GM19043 (cell line): Measurements from ENCODE around the gene SLC6A17.

ENCODE experiments used
- ATAC-seq: cut with Tn5 transposase; IDR thresholded peaks from one replicate; pipeline ENCODE4 v1.9.1; 2021; ENCODE audit warnings: low read depth; ENCODE audit not compliant: unreplicated experiment

Gene SLC6A17

DNA sequence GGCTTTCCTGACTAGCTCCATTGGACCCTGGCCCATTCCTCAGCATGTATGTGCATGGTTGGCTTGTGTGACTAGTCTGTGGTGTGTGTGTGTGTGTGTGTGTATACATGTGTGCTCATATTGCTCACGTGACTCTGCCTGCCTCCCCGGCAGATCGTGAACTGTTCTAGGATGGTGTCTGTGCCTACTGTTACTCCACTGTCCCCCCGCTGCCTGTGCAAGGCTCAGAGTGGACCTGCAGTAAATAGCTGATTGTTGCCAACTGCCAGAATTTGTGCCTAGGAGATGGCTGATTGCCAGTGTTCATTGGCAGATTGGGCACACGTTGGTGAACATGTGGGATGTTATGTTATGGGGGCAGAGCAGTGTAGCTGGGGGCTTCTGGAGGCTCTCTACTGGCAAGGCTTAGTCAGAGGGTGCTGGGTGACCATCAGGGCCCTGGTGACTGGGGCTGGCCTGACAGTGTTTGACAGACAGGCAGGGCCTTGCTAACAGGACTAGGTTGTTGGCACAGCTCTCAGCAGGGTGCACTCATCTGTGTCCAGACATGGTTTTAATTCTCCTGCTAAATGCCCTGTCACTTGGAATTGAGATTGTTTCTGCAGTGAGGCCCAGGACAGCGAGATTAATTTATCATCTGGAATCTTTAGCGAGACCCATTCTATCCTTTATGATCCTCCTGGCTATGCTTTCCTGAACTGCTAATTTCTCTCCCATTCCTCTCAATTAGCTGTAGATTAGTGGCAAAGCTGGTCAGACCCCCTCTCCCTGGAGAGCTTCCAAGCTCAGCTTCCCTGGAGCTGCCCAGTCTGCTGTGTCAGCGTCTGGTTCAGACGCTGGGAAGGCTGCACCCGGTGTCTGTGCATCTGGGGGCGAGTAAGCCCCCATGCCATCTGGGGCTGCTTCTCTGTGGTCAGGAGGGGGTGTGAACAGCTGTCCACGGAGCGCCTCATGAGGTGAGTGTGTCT is 20.8 kb downstream of the SLC6A17 start:
- no peak for ATAC-seq

- ATAC-seq = no peak
These were observed 21.7 kb downstream of the SLC6A17 start for GRCh38 chr1:110172001-110172400.

DNA sequence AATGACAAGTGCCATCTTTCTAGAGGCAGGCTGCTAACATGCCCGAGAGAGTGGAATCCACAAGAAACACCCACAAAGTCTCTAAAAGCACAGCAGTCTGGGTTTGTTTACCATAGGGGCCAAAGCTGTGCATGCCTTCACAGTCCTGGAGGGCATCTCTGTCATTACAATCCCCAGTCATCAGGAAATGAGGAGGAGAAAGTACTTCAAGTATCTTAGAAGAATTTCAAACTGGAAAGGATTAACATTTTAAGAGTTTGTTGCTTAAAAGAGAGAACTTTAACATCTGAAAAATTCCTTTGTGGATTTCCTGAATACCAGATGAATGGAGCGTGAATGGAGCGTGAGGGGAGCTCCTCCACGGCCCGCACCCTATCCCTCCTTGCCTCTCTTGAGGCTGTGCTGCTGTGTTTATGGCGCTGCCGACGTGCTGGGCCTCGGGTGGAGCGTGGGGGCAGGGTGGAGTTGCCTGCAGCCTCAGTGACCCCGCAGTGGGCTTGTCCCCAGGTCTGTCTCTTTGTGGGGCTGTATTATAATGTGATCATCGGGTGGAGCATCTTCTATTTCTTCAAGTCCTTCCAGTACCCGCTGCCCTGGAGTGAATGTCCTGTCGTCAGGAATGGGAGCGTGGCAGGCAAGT is 23.3 kb downstream of the SLC6A17 start:
- no peak for ATAC-seq

DNA sequence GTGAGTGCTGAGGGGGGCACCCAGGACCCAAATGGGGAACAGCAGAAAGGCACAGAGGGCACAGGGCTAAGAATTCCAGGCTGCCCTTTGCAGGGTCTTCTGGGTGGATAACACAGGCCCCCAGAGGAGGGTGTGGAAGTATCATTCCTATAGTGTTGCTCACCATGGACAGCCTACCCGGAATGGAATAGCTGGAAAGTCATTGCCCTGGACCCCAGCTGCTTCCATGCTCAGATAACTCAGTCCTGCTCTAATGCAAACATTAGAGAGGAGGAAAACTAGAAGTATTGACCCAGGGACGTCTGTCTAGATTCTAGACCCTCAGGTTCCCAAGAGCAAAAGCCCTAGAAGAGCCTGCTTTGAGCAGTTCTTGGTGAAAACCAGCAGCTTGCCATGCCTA is 24.7 kb downstream of the SLC6A17 start:
- ATAC-seq = no peak

DNA sequence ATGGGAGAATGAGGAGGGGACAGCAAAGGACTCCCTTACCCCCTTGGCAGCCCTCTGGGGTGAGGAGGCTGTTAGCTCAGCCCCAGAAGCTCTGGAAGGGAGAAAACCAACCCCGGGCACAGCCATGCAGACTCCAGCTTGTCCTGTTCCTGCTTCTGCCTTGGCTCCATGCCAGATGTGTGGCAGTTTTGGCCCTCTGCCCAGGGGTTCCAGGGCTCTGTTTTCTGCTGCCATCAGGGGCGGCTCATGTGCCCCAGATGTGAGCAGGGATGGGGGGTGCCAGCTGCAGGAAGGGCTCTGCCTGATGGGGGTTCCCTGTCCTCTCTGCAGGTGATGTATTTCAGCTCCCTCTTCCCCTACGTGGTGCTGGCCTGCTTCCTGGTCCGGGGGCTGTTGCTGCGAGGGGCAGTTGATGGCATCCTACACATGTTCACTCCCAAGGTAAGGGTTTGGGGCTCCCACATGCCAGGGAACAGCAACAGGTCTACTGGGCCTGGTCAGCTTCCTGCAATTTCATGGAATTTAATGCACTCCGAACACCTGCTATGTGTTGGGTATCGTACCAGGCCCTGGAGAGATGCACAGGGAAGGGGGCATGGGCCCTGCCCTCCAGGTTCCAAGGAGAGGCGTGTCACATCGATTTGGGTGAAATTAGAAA is 26.1 kb downstream of the SLC6A17 start:
- no peak for ATAC-seq

DNA sequence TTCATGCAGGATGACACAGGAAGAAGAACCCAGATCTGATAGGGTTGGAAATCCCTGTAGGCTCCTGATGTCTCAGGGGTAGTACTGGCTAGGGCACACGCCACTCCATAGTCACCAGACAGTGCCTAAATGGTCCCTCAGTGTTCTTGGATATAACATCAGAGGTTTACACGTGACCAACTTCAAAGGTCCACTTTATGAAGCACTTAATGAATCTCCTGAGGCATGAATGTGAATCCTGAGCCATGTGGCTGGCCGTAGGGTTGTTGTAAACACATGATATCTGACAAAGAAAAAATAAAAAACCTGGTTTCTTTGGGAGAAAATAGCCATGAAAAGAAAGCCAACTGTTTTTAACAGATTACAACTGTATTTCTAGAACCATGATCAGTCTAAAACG is 27.5 kb downstream of the SLC6A17 start:
- ATAC-seq = no peak

DNA sequence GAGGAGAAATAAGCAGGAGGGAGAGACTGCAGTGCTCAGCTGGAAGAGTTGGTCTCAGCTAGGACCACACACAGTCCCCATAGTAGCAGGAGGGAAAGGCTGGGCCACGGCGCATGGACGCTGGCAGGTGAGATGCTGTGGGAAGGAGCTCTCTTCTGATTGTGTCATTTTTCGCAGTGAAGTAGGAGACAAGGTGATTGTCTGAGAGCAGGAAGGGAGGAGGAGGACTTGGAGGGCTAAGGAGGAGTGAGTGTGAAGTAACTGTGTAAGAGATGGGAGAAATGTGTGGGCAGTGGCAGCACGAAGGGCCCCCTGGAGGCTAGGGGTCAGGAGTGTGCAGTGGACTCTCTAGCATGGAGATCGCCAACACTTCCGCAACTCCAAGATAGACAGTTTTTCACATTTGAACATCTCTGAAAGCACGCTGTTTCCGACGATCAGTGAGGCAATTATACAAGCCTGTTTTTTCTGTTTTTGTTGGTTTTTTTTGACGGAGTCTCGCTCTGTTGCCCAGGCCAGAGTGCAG is 33.4 kb downstream of the SLC6A17 start:
- ATAC-seq = no peak

DNA sequence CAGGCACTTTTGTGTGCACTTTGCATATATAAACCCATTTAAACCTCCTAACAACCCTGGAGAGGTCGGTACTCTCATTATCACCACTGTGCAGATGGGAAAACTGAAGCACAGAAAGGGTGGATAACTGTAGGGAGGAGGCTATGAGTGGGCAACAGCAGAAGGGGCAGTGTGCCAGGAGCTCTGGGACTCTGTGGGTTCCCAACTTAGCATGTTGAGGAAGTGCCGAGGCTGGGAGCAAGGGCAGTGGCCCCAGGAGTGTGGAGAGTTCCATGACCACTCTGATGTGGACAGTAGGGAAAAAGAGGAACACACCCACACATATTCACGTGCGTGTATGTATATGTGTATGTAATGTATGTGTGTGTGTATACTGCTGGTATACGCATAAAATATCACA is 34.2 kb downstream of the SLC6A17 start:
- ATAC-seq = no peak

GRCh38 chr1:110185181-110185580 is 34.9 kb downstream of the SLC6A17 start:
- ATAC-seq = no peak

- no peak for ATAC-seq
These were observed 36.3 kb downstream of the SLC6A17 start for GRCh38 chr1:110186558-110186957.

GRCh38 chr1:110187139-110187890 is 37.0 kb downstream of the SLC6A17 start:
- no peak for ATAC-seq

- no peak for ATAC-seq
These were observed 37.8 kb downstream of the SLC6A17 start for GRCh38 chr1:110188035-110188618.

DNA sequence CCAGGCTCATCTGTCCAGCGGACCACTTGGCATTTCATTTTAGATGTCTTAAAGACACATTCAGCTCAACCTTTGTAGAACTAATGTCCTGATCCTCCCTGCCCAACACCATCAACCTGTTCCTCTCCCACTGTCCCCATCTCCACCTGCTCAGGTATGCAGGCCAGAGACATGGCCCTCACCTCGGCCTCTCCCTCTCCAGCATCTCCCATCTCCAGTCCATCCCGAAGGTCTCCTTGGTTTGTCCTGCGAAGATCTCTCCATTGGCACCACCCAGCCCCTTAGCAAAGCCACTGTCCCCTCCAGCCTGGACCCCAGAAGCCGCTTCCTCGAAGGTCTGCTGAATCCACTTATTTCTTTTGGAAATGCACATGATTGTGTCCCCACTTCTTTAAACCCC is 38.9 kb downstream of the SLC6A17 start:
- ATAC-seq = no peak

GRCh38 chr1:110190282-110190929 is 40.1 kb downstream of the SLC6A17 start:
- ATAC-seq = no peak

DNA sequence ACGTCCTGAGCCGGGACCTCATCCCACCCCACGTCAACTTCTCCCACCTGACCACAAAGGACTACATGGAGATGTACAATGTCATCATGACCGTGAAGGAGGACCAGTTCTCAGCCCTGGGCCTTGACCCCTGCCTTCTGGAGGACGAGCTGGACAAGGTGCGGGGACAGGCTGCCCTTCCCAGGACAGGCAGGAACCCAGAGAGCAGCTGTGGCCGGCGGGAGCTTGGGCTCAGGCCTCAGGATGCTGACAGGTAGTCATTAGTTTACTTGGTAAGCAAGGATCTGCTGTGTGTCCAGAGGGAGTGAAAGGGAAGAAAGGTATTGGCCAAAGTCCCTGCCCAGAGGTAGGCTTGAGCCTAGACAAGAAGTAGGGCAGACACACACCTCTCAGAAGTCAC is 42.2 kb downstream of the SLC6A17 start:
- ATAC-seq = no peak

- no peak for ATAC-seq
These were observed 44.9 kb downstream of the SLC6A17 start for GRCh38 chr1:110195196-110195595.

GRCh38 chr1:110196917-110197765 is 46.8 kb downstream of the SLC6A17 start:
- peak; percentile 72 for ATAC-seq

DNA sequence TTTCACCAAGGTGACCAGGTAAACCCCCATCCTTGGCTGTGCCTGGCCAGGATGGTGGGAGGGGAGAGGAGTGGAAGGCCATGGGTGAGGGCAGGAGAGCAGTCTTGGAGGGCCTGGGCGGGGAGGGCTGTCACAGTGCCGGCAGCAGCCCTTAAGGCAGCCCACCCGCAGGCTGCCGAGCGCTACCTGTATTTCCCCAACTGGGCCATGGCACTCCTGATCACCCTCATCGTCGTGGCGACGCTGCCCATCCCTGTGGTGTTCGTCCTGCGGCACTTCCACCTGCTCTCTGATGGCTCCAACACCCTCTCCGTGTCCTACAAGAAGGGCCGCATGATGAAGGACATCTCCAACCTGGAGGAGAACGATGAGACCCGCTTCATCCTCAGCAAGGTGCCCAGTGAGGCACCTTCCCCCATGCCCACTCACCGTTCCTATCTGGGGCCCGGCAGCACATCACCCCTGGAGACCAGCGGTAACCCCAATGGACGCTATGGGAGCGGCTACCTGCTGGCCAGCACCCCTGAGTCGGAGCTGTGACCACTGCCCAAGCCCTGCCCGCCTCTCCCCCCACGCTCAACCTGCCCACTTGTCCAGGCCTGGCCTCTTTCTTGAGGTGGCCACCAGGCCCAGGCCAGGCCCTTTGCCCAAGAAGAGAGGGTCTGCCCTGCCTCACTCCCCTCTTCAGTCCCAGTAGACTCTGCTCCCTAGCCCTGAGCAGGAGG is 47.8 kb downstream of the SLC6A17 start:
- ATAC-seq = no peak
